Activated B cell treated with CpG ODN at 0.5 μM for 24 hours (primary cell): ENCODE results near the gene LDB2. TPM values are rescaled to one million over a fixed set of nuclear protein-coding genes. Genes with fewer than 3 reads are reported as not detected.

Experiments used
- ATAC-seq: fragments of 200-7000 bp; cut with Tn5 transposase; one replicate; pipeline ENCODE4 v1.10.0; 2021; ENCODE audit warnings: low read depth, mild to moderate bottlenecking, moderate library complexity
- CTCF ChIA-PET: fragments of 350-600 bp; sonication (Branson Sonifier 250); formaldehyde crosslinking; loops from one replicate; lab custom pipeline; 2021; ENCODE audit warnings: antibody characterized with exemption; lab: Charles Lee
- POLR2A ChIA-PET: fragments of 350-600 bp; sonication (Branson Sonifier 250); formaldehyde crosslinking; loops from one replicate; lab custom pipeline; 2021; ENCODE audit warnings: antibody characterized with exemption; lab: Charles Lee
- DNase-seq: peaks from one replicate; pipeline ENCODE4 v3.0.0; 2022
- H3K27ac Mint-ChIP-seq: one replicate; pipeline ENCODE4 v1.8.0; 2020; ENCODE audit warnings: mixed read lengths
- H3K27me3 Mint-ChIP-seq: one replicate; pipeline ENCODE4 v1.8.0; 2021; ENCODE audit warnings: mixed read lengths
- H3K36me3 Mint-ChIP-seq: one replicate; pipeline ENCODE4 v1.8.0; 2021; ENCODE audit warnings: low read depth, mixed read lengths
- H3K4me1 Mint-ChIP-seq: one replicate; pipeline ENCODE4 v1.8.0; 2021; ENCODE audit warnings: mixed read lengths
- H3K4me3 Mint-ChIP-seq: one replicate; pipeline ENCODE4 v1.8.0; 2020; ENCODE audit warnings: mild to moderate bottlenecking, mixed read lengths
- H3K9me3 Mint-ChIP-seq: one replicate; pipeline ENCODE4 v1.8.0; 2020; ENCODE audit warnings: mixed read lengths
- CTCF ChIP-seq: fragments of 200-600 bp; IDR thresholded peaks from one replicate; pipeline ENCODE4 v1.8.0; 2022; ENCODE audit warnings: antibody characterized with exemption, mild to moderate bottlenecking
- intact Hi-C: fragments of 100-400 bp; cut with micrococcal nuclease; formaldehyde crosslinking; loops from one replicate; pipeline ENCODE4 v1.15.1; 2024
- total RNA-seq: library from RNA; stranded (reverse); gene quantifications from 2 replicates; pipeline ENCODE4 v1.2.3, GENCODE V29; 2022

The LDB2 gene
- total RNA-seq, 1 donor from 2014 or later: not detected

DNA sequence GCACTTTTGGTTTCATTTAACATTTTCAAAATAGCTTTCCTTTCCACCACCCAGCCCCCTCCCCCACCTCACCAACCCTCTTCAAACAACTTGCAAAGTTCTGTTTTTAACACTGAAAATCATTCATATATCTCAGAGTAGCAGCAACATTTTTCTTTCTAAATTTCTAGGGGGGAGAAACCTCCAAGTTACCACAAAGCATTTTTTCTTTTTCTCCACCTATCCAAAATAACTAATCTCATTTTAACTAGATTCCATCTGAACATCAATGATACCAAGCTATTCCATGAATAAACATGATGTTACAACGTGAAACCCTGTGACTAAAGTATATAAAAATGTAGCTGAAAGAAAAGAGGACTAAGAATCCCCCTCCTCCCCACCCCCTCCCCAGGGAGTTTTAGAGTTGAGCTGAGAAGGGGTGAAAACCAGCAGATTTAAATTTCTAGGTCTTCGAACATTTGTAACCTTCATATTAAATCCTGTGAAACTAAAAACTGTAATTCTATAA lies 5.2 kb downstream of the LDB2 start:
- CTCF ChIA-PET: interaction anchor here (0.8 kb wide), 1 partner anchor 10 kb away, joined by 4 read pairs; no protein-coding TSS in a partner anchor
- no peak for TF ChIP-seq CTCF
- POLR2A ChIA-PET: no interaction called here
- DNase-seq: no peak
- no peak for ATAC-seq
- intact Hi-C loops: no loop called here
- Mint-ChIP-seq H3K27ac (no peak overlapping the region), H3K27me3 (peaks cover 11% of the 10 kb centered on the region), H3K9me3 (no peaks in the 10 kb centered on the region), H3K4me1 (peaks cover 6% of the 10 kb centered on the region), H3K4me3 (no peak overlapping the region), H3K36me3 (no peaks in the 10 kb centered on the region)

DNA sequence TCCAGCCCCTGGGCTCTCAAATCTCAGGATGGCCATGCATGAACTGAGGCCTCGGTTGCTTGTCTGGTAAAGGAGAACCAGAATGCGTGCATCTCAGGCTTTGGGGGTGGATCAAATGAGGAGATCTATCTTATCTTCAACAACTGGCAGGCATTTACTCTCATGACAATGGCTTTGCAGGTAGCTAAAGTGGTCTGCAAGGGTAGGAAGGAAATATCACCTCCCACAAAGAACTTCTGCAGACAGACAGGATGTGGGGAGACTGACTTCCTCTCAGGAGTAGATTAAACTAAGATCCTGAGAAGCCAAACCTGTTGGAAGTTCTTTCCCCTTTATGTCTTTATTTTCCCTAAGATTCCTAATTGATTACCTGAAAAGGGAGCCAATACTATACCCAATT lies 7.8 kb downstream of the LDB2 start:
- ATAC-seq (no peak), DNase-seq (no peak)
- ChIA-PET CTCF (no interaction called here), POLR2A (no interaction called here)
- Mint-ChIP-seq H3K27me3 (peaks cover 2% of the 10 kb centered on the region), H3K4me3 (no peak overlapping the region), H3K9me3 (no peaks in the 10 kb centered on the region), H3K4me1 (peaks cover 6% of the 10 kb centered on the region), H3K27ac (no peak overlapping the region), H3K36me3 (no peaks in the 10 kb centered on the region)
- intact Hi-C loops: no loop called here
- no peak for TF ChIP-seq CTCF

DNA sequence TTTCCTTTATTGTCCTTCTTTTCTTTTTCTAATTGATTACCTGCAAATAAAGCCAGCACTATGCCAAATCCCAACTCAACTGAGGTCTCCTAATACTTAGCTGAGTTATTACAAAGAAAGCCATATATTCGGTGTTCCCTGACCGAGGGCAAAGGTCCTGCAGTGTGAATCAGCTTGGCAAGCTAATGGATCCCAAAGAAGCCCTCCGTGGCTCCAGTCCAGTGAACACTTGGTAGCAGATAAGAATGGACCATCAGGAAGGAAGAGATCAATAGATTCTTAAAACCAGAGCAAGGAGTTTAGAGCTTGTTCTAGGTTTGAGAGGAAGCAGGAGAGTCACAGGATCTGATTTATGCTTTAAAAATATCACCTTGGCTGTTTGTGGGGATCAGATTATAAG lies 8.5 kb downstream of the LDB2 start:
- no peak for DNase-seq
- Mint-ChIP-seq H3K27me3 (no peaks in the 10 kb centered on the region), H3K27ac (no peak overlapping the region), H3K36me3 (no peaks in the 10 kb centered on the region), H3K9me3 (no peaks in the 10 kb centered on the region), H3K4me3 (no peak overlapping the region), H3K4me1 (peaks cover 6% of the 10 kb centered on the region)
- no peak for TF ChIP-seq CTCF
- intact Hi-C loops: no loop called here
- ATAC-seq: no peak
- ChIA-PET POLR2A (no interaction called here), CTCF (no interaction called here)

- H3K4me1 Mint-ChIP-seq: peaks cover 2% of the 10 kb centered on the region
- H3K9me3 Mint-ChIP-seq: no peaks in the 10 kb centered on the region
- ChIA-PET POLR2A (no interaction called here), CTCF (no interaction called here)
- no peaks in the 10 kb centered on the region for H3K27me3 Mint-ChIP-seq
- ATAC-seq (no peak), DNase-seq (no peak)
- no peak for TF ChIP-seq CTCF
- no peaks in the 10 kb centered on the region for H3K36me3 Mint-ChIP-seq
- intact Hi-C loops: no loop called here
- no peak overlapping the region for H3K27ac Mint-ChIP-seq
- H3K4me3 Mint-ChIP-seq: no peak overlapping the region
Observed at GRCh38 chr4:16887887-16888286, 10.6 kb downstream of the LDB2 start.

DNA sequence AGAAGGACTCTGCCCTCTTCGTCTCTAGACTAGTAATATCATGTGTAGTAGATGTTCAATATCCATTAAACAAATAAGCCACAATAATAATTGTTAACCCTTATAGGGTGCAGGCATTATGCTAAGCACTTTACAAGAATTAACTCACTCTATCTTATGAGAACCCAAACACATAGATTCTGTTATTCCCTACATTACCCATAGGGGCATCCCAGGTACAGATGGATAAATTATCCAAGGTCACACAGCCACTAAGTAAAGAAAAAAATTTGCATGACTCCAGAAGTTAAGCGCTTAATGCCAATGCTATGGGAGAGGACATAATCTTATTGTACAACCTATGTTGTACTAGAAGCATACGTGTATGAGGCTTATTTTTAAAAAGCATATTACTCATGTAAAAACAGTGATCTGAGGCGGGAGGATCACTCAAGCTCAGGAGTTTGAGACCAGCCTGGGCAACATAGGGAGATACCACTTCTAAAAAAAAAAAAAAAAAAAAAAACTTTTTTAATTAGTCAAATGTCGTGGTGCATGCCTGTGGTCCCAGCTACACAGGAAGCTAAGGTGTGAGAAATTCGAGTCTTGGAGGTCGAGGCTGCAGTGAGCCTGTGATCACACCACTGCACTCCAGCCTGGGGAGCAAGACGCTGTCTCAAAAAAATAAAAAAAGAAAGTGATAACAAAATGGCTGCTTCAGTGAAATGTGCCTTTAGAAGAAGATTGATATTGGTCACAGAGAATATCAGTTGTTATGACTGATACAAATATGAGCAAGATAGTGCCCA lies 13.6 kb downstream of the LDB2 start:
- ATAC-seq (no peak), DNase-seq (no peak)

More for the DNA sequence above, 13.6 kb downstream of the LDB2 start:
- POLR2A ChIA-PET: no interaction called here
- no peak overlapping the region for H3K4me3 Mint-ChIP-seq
- no peaks in the 10 kb centered on the region for H3K27me3 Mint-ChIP-seq
- intact Hi-C loops: no loop called here
- TF ChIP-seq CTCF: no peak
- H3K9me3 Mint-ChIP-seq: peaks cover 3% of the 10 kb centered on the region
- no peaks in the 10 kb centered on the region for H3K36me3 Mint-ChIP-seq
- H3K27ac Mint-ChIP-seq: no peak overlapping the region
- CTCF ChIA-PET: no interaction called here
- H3K4me1 Mint-ChIP-seq: no peaks in the 10 kb centered on the region
